ENCODE measurements around the gene APOL1. TPM values are rescaled to one million over a fixed set of nuclear protein-coding genes. Genes with fewer than 3 reads are reported as not detected.
A peak's percentile ranks its signal among the peaks of the same experiment; 100 is the strongest.

Gene APOL1
- total RNA-seq, 2 experiments from 2014 or later: 6.4 to 7.3 TPM

DNA sequence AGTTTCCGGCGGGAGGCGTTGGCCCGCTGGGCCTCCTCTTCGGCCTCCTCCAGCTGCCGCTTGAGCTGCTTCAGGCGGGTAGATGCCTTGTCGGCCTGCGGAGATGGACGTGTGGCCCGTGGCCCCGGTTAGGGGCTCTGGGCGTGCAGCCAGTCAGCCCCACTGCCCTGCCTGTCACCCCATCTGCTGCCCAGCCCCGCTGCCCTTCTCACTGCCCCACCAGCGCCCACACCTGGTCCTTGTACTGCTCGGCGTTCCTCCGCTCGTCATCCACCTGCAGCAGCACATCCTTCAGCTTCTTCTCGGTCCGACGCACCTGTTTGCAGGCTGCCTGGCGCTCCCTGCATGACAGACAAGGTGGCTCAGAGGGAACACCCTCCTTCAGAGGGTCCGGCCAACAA is 31.2 kb downstream of the APOL1 start:
- Histone ChIP-seq H3K36me3 (ENCODE audit: insufficient read depth, low read length) (peaks cover 86% of the 10 kb centered on the region), H3K4me3 (ENCODE audit: low read length) (no peak overlapping the region), H3K27me3 (ENCODE audit: control insufficient read depth in 1 of 2, insufficient read depth in 2 of 2, low read length in 2 of 2) (no peaks in the 10 kb centered on the region), H3K27ac (ENCODE audit: low read depth in 1 of 2, low read length in 2 of 2) (no peak overlapping the region), H3K9me3 (ENCODE audit: control insufficient read depth in 1 of 2, insufficient read depth in 1 of 2, low read length in 2 of 2) (no peaks in the 10 kb centered on the region), H3K4me1 (ENCODE audit: insufficient read depth, low read length) (peaks cover 37% of the 10 kb centered on the region)
- peaks cover 24% of the 10 kb centered on the region for H3K4me1 Mint-ChIP-seq (ENCODE audit: low read depth)
- peak in 1 of 14 experiments; percentile 26 for DNase-seq
- H3K9me3 Mint-ChIP-seq: no peaks in the 10 kb centered on the region
- ATAC-seq (ENCODE audit: poor library complexity): no peak
- no peak overlapping the region for H3K4me3 Mint-ChIP-seq
- intact Hi-C loops (cut with DNase I, micrococcal nuclease): no loop called here
- TF ChIP-seq, protein P1, sequence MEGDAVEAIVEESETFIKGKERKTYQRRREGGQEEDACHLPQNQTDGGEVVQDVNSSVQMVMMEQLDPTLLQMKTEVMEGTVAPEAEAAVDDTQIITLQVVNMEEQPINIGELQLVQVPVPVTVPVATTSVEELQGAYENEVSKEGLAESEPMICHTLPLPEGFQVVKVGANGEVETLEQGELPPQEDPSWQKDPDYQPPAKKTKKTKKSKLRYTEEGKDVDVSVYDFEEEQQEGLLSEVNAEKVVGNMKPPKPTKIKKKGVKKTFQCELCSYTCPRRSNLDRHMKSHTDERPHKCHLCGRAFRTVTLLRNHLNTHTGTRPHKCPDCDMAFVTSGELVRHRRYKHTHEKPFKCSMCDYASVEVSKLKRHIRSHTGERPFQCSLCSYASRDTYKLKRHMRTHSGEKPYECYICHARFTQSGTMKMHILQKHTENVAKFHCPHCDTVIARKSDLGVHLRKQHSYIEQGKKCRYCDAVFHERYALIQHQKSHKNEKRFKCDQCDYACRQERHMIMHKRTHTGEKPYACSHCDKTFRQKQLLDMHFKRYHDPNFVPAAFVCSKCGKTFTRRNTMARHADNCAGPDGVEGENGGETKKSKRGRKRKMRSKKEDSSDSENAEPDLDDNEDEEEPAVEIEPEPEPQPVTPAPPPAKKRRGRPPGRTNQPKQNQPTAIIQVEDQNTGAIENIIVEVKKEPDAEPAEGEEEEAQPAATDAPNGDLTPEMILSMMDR (IDR thresholded peaks at IDR 0.05): no peak
- CTCF ChIA-PET: interaction anchor here (1.0 kb wide), 1 partner anchor 17 kb away, joined by 3 read pairs; no protein-coding TSS in a partner anchor
- H3K27me3 Mint-ChIP-seq: no peaks in the 10 kb centered on the region
- POLR2A ChIA-PET: no interaction called here
- peaks cover 87% of the 10 kb centered on the region for H3K36me3 Mint-ChIP-seq (ENCODE audit: low read depth)
- no peak overlapping the region for H3K27ac Mint-ChIP-seq

DNA sequence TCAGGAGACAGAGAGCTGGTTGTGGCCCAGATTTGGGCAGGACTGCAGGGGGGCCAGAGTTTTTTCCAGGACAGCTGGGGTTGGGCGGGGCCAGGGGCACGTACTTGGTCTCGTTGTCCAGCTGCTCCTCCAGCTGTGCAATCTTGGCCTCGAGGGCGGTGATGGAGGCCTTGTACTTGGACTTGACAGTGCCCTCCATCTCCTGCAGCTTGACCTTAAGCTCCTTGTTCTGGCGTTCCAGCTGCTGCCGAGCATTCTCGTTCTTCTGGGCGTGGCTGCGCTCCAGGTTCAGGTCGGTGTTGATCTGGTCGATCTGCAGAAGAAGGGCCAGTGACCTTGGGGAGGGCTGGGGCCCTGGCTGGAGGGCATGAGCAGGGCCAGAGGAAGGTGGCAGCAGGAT is 32.1 kb downstream of the APOL1 start:
- Histone ChIP-seq H3K4me1 (ENCODE audit: insufficient read depth, low read length) (peaks cover 45% of the 10 kb centered on the region), H3K27me3 (ENCODE audit: control insufficient read depth in 1 of 2, insufficient read depth in 2 of 2, low read length in 2 of 2) (no peaks in the 10 kb centered on the region), H3K27ac (ENCODE audit: low read depth in 1 of 2, low read length in 2 of 2) (no peak overlapping the region), H3K4me3 (ENCODE audit: low read length) (no peak overlapping the region), H3K36me3 (ENCODE audit: insufficient read depth, low read length) (peaks cover 91% of the 10 kb centered on the region), H3K9me3 (ENCODE audit: control insufficient read depth in 1 of 2, insufficient read depth in 1 of 2, low read length in 2 of 2) (no peaks in the 10 kb centered on the region)
- peaks cover 33% of the 10 kb centered on the region for H3K4me1 Mint-ChIP-seq (ENCODE audit: low read depth)
- CTCF ChIA-PET: interaction anchor here (0.8 to 2.8 kb wide), 2 partner anchors 16 to 202 kb away, joined by 3 to 13 read pairs; no protein-coding TSS in a partner anchor
- peaks cover 91% of the 10 kb centered on the region for H3K36me3 Mint-ChIP-seq (ENCODE audit: low read depth)
- DNase-seq (no peak), ATAC-seq (ENCODE audit: poor library complexity) (no peak)
- H3K27me3 Mint-ChIP-seq: no peaks in the 10 kb centered on the region
- intact Hi-C loops (cut with DNase I, micrococcal nuclease): no loop called here
- TF ChIP-seq, protein P1 (IDR thresholded peaks at IDR 0.05): no peak
- no peak overlapping the region for H3K27ac Mint-ChIP-seq
- POLR2A ChIA-PET: interaction anchor here (1.9 kb wide), 1 partner anchor 13 kb away, joined by 6 read pairs; no protein-coding TSS in a partner anchor
- H3K4me3 Mint-ChIP-seq: no peak overlapping the region
- no peaks in the 10 kb centered on the region for H3K9me3 Mint-ChIP-seq

DNA sequence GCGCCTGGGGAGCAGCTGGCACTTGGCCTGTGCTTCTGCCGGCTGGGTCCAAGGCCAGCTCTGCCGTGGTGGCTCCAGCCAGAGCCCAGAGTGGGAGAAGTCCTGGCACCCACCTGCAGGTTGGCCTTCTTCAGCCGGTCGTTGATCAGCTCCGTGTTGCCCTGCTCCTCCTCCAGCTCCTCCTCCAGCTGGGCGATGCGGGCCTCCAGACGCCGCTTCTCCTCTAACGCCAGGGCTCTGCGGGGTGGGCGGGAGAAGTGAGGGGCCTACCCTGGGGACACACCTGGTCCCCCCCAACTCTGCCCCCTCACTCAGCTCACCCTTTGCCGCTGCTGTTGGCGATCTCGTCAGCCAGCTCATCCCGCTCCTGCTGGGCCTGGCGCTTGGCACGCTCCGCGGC is 32.6 kb downstream of the APOL1 start:
- ATAC-seq (ENCODE audit: poor library complexity) (no peak), DNase-seq (no peak)
- TF ChIP-seq, protein P1 (IDR thresholded peaks at IDR 0.05): no peak
- Histone ChIP-seq H3K4me1 (ENCODE audit: insufficient read depth, low read length) (peaks cover 51% of the 10 kb centered on the region), H3K9me3 (ENCODE audit: control insufficient read depth in 1 of 2, insufficient read depth in 1 of 2, low read length in 2 of 2) (no peaks in the 10 kb centered on the region), H3K27ac (ENCODE audit: low read depth in 1 of 2, low read length in 2 of 2) (peak overlapping the region in 1 of 2 donors; percentile 47), H3K4me3 (ENCODE audit: low read length) (no peak overlapping the region), H3K36me3 (ENCODE audit: insufficient read depth, low read length) (peaks cover 88% of the 10 kb centered on the region), H3K27me3 (ENCODE audit: control insufficient read depth in 1 of 2, insufficient read depth in 2 of 2, low read length in 2 of 2) (no peaks in the 10 kb centered on the region)
- ChIA-PET POLR2A (interaction anchor here (0.8 to 1.9 kb wide), 3 partner anchors 8 to 52 kb away, joined by 3 to 10 read pairs (median 6); no protein-coding TSS in a partner anchor), CTCF (interaction anchor here (0.8 to 2.8 kb wide), 7 partner anchors 8 to 201 kb away, joined by 3 to 22 read pairs (median 5); no protein-coding TSS in a partner anchor)
- Mint-ChIP-seq H3K27me3 (no peaks in the 10 kb centered on the region), H3K36me3 (ENCODE audit: low read depth) (peaks cover 92% of the 10 kb centered on the region), H3K4me1 (ENCODE audit: low read depth) (peaks cover 34% of the 10 kb centered on the region), H3K27ac (peak overlapping the region; percentile 95), H3K4me3 (no peak overlapping the region), H3K9me3 (no peaks in the 10 kb centered on the region)
- intact Hi-C loops (cut with DNase I, micrococcal nuclease): no loop called here
